ENCODE data around the gene ZNF641. TPM values are rescaled to one million over a fixed set of nuclear protein-coding genes. Genes with fewer than 3 reads are reported as not detected.

The ZNF641 gene
- total RNA-seq, 1 donor from 2014 or later: 21.7 TPM

- peaks cover 6% of the 10 kb centered on the region for H3K9me3 Mint-ChIP-seq (ENCODE audit: unreplicated experiment)
Measured at GRCh38 chr12:48329199-48329939, 21.4 kb downstream of the ZNF641 start.

DNA sequence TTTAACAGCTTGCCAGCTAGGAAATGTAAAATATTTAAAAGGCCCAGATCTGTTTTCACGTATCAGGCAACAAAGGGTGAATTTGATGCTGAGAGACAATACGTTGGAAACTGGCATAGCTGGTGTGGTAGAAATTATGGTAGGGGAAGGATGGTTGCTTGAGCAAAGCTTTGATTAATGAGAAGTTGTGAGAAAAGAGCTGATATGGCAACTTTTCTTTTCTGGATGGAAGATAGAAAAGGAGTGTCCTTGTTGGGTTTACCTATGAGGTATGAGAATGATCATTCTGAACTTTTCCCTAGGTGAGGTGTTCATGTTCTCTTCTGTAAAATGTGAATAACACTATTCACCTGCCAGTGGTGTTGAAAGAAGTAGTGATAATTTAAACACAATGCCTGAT is 34.2 kb downstream of the ZNF641 start:
- Mint-ChIP-seq H3K27me3 (ENCODE audit: unreplicated experiment) (peaks cover 1% of the 10 kb centered on the region), H3K27ac (ENCODE audit: unreplicated experiment) (no peak overlapping the region), H3K36me3 (ENCODE audit: unreplicated experiment) (peaks cover 5% of the 10 kb centered on the region), H3K4me1 (ENCODE audit: low read depth, unreplicated experiment) (no peaks in the 10 kb centered on the region), H3K9me3 (ENCODE audit: unreplicated experiment) (peaks cover 3% of the 10 kb centered on the region), H3K4me3 (ENCODE audit: unreplicated experiment) (no peak overlapping the region)
- TF ChIP-seq, protein P1, sequence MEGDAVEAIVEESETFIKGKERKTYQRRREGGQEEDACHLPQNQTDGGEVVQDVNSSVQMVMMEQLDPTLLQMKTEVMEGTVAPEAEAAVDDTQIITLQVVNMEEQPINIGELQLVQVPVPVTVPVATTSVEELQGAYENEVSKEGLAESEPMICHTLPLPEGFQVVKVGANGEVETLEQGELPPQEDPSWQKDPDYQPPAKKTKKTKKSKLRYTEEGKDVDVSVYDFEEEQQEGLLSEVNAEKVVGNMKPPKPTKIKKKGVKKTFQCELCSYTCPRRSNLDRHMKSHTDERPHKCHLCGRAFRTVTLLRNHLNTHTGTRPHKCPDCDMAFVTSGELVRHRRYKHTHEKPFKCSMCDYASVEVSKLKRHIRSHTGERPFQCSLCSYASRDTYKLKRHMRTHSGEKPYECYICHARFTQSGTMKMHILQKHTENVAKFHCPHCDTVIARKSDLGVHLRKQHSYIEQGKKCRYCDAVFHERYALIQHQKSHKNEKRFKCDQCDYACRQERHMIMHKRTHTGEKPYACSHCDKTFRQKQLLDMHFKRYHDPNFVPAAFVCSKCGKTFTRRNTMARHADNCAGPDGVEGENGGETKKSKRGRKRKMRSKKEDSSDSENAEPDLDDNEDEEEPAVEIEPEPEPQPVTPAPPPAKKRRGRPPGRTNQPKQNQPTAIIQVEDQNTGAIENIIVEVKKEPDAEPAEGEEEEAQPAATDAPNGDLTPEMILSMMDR (IDR thresholded peaks at IDR 0.05; ENCODE audit: partially characterized antibody, unreplicated experiment): no peak
- DNase-seq: no peak

More at GRCh38 chr12:48329199-48329939, 21.4 kb downstream of the ZNF641 start:
- Mint-ChIP-seq H3K27me3 (ENCODE audit: unreplicated experiment) (peaks cover 1% of the 10 kb centered on the region), H3K36me3 (ENCODE audit: unreplicated experiment) (peaks cover 15% of the 10 kb centered on the region), H3K27ac (ENCODE audit: unreplicated experiment) (no peak overlapping the region), H3K4me1 (ENCODE audit: low read depth, unreplicated experiment) (no peaks in the 10 kb centered on the region), H3K4me3 (ENCODE audit: unreplicated experiment) (no peak overlapping the region)
- TF ChIP-seq, protein P1 (IDR thresholded peaks at IDR 0.05; ENCODE audit: partially characterized antibody, unreplicated experiment): no peak
- DNase-seq: no peak

DNA sequence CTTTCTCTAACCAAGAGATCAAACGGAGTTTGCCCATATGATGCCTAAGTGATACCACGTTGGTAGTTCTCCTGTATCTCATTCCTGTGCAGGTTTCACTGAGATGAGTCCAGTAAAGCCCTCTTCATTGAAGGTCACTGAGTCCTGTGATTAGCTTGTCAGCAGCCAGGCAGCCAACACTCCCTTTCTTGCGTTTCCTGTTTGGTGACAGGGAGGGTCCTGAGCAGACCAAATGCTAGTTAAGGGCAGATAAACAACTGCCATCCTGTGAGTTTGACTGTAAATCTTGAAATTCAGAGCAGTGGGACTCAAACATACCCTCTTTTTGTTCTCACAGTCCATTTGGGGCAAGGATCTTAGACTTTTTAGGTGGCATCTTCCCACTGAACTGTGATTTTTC is 39.4 kb downstream of the ZNF641 start:
- Mint-ChIP-seq H3K27ac (ENCODE audit: unreplicated experiment) (no peak overlapping the region), H3K36me3 (ENCODE audit: unreplicated experiment) (peaks cover 1% of the 10 kb centered on the region), H3K27me3 (ENCODE audit: unreplicated experiment) (no peaks in the 10 kb centered on the region), H3K9me3 (ENCODE audit: unreplicated experiment) (peaks cover 1% of the 10 kb centered on the region), H3K4me3 (ENCODE audit: unreplicated experiment) (no peak overlapping the region), H3K4me1 (ENCODE audit: low read depth, unreplicated experiment) (no peaks in the 10 kb centered on the region)
- DNase-seq: no peak
- TF ChIP-seq, protein P1 (IDR thresholded peaks at IDR 0.05; ENCODE audit: partially characterized antibody, unreplicated experiment): no peak

- Mint-ChIP-seq H3K9me3 (ENCODE audit: unreplicated experiment) (no peaks in the 10 kb centered on the region), H3K36me3 (ENCODE audit: unreplicated experiment) (no peaks in the 10 kb centered on the region), H3K4me1 (ENCODE audit: low read depth, unreplicated experiment) (no peaks in the 10 kb centered on the region), H3K4me3 (ENCODE audit: unreplicated experiment) (no peak overlapping the region), H3K27ac (ENCODE audit: unreplicated experiment) (no peak overlapping the region), H3K27me3 (ENCODE audit: unreplicated experiment) (no peaks in the 10 kb centered on the region)
- TF ChIP-seq, protein P1 (IDR thresholded peaks at IDR 0.05; ENCODE audit: partially characterized antibody, unreplicated experiment): no peak
- DNase-seq: no peak
Measured at GRCh38 chr12:48307269-48307668, 43.5 kb downstream of the ZNF641 start.

DNA sequence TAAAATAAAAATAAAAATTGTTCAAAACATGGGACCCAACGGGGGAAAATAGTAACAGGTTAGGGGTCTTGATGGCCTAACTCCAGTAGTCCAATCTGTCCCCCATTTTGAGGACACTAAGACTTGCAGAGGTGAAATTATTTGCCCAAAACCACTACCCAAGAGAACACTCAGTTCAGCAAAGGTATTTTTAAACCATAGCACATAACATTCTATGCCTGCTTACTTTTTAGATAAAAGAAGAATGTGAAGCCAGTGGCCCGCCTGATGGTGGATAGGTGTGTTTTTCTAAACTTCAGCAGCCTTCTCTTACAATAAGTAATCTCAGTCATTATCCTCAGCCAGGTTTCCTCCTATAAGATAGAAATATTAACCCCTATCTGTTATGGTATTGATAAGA is 45.5 kb downstream of the ZNF641 start:
- Mint-ChIP-seq H3K9me3 (ENCODE audit: unreplicated experiment) (no peaks in the 10 kb centered on the region), H3K4me1 (ENCODE audit: low read depth, unreplicated experiment) (no peaks in the 10 kb centered on the region), H3K27me3 (ENCODE audit: unreplicated experiment) (no peaks in the 10 kb centered on the region), H3K4me3 (ENCODE audit: unreplicated experiment) (no peak overlapping the region), H3K36me3 (ENCODE audit: unreplicated experiment) (no peaks in the 10 kb centered on the region), H3K27ac (ENCODE audit: unreplicated experiment) (no peak overlapping the region)
- TF ChIP-seq, protein P1 (IDR thresholded peaks at IDR 0.05; ENCODE audit: partially characterized antibody, unreplicated experiment): no peak
- DNase-seq: no peak
